ENCODE data around the gene IZUMO4.
A peak's percentile ranks its signal among the peaks of the same experiment; 100 is the strongest.

Gene IZUMO4

DNA sequence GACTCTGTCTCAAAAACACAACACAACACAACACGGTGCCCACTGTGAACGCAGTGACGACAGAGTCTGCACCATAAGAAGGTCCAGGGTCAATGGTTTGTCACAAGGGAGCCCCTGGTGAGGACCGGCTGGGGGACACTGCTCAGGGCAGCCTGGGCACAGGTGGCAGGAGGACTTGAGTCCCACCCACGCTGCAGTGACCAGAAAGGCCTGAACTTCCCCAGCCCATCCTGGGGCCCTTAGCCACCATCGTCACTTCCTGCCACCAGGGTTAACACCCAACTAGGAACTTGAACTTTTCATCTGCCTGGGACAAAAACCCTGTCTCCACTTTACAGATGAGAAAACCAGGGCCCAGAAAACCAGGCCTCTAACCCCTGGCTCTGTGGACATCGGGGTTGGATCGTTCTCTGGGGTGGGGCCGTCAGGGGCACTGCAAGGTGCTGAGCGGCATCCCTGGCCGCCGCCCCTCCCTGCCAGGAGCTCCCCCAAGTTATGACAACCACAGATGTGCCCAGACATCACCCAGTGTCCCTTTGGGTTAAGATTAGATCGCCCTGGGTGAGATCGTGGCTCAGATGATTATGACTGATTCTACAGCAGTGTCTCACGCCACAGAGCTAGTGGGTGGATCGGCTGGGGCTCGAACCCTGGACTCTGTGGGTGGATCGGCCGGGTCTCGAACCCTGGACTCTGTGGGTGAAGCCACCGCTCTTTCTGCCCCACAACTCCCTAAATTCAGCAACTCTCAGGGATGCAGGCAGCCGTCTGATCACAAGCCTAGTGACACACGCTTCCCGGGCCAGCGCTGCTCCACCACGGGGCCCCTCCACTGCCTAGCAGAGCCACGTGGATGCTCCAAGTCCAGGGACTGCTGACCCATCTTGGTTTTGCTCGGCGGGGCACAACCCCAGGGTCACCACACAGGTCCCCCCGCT, 14.6 kb upstream of the IZUMO4 start:
- TF ChIP-seq NFIC (IDR thresholded peaks at IDR 0.05) (no peak), RAD21 (IDR thresholded peaks at IDR 0.05; ENCODE audit: low read depth) (no peak), TAF1 (IDR thresholded peaks at IDR 0.05; ENCODE audit: low read depth) (no peak), CREB1 (IDR thresholded peaks at IDR 0.05; ENCODE audit: low read depth) (no peak)
- TF ChIP-seq, protein P1, sequence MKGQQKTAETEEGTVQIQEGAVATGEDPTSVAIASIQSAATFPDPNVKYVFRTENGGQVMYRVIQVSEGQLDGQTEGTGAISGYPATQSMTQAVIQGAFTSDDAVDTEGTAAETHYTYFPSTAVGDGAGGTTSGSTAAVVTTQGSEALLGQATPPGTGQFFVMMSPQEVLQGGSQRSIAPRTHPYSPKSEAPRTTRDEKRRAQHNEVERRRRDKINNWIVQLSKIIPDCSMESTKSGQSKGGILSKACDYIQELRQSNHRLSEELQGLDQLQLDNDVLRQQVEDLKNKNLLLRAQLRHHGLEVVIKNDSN (IDR thresholded peaks at IDR 0.05): no peak

DNA sequence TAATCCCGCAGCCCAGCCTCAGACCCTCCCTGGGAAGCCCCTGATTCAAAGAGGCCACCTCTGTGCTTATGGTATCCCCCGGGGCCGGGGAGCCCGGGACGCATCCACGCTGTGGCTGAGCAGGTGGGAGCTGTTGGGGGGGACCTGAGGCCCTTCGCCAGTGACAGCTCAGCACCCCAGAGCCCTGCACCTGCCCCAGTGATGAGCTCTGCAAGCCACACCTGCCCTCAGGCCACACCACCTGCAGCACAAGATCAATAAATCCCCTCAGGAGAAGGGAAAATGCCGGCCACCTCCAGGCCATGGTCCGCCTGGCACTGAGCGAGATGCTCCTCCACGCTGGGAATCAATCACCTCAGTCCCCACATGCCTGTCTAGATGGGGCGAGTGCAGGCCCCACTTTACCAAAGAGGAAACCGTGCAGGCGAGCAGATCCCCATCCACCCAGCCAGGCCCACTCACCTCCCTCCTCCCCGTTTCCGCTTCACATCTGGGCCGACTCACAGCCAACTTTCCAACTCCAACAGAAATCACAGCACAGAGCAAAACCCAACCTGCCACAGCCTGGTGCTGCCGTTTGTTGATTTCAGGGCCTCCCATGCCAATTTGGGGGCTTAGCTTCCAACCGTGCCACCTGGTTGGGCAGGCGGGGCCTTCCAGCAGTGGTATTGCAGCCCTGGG, 13.4 kb upstream of the IZUMO4 start:
- no peak for TF ChIP-seq CREB1 (IDR thresholded peaks at IDR 0.05; ENCODE audit: low read depth)
- TF ChIP-seq TCF12 (IDR thresholded peaks at IDR 0.05; ENCODE audit: low read depth): no peak
- TF ChIP-seq EP300 (IDR thresholded peaks at IDR 0.05; ENCODE audit: borderline replicate concordance): no peak
- TF ChIP-seq, protein P1 (IDR thresholded peaks at IDR 0.05): no peak
- no peak for TF ChIP-seq EGR1 (IDR thresholded peaks at IDR 0.05)
- TF ChIP-seq CEBPB (IDR thresholded peaks at IDR 0.05): no peak
- TF ChIP-seq, protein P2, sequence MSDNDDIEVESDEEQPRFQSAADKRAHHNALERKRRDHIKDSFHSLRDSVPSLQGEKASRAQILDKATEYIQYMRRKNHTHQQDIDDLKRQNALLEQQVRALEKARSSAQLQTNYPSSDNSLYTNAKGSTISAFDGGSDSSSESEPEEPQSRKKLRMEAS (IDR thresholded peaks at IDR 0.05): no peak
- no peak for TF ChIP-seq FOXM1 (IDR thresholded peaks at IDR 0.05; ENCODE audit: borderline replicate concordance, low read depth)
- TF ChIP-seq ZBTB7A (IDR thresholded peaks at IDR 0.05; ENCODE audit: low read depth): no peak

DNA sequence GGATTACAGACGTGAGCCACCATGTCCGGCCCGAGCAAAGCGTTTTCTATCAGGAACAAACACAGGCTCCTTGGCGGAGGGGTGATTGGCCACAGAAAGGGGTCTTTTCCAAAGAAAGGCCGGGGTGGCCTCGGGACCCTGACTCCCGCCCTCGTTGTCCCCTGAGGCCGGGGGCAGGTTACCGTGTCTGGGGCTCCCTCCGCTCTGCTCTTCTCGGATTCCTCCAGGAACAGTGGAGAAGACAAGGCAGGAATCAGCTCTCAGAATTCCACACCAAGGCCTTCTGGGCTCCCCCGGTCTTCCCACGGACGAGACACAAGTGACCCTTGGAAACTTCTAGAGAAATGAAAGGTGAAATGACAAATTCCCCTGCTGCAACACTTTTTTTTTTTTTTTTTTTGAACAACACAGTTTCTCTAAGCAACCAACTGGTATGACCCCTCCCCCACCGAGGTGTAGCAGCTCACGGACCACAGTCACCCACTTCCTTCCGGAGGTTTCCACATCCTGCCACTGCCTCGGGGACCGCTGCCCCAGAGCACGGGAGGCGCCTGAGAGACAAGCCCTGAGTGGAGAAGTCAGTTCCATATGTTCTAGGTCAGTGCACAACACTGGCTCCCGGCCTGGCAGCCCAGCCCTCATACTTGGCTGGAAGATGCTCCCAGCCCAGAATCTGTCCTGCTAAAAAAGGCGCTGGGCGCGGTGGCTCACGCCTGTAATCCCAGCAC, 11.6 kb upstream of the IZUMO4 start:
- TF ChIP-seq EGR1 (IDR thresholded peaks at IDR 0.05) (no peak), CEBPB (IDR thresholded peaks at IDR 0.05) (no peak), FOXM1 (IDR thresholded peaks at IDR 0.05; ENCODE audit: borderline replicate concordance, low read depth) (no peak), CREB1 (IDR thresholded peaks at IDR 0.05; ENCODE audit: low read depth) (no peak), TAF1 (IDR thresholded peaks at IDR 0.05; ENCODE audit: low read depth) (no peak), TEAD4 (IDR thresholded peaks at IDR 0.05) (no peak), YY1 (IDR thresholded peaks at IDR 0.05; ENCODE audit: low read depth) (no peak)
- TF ChIP-seq, protein P3, sequence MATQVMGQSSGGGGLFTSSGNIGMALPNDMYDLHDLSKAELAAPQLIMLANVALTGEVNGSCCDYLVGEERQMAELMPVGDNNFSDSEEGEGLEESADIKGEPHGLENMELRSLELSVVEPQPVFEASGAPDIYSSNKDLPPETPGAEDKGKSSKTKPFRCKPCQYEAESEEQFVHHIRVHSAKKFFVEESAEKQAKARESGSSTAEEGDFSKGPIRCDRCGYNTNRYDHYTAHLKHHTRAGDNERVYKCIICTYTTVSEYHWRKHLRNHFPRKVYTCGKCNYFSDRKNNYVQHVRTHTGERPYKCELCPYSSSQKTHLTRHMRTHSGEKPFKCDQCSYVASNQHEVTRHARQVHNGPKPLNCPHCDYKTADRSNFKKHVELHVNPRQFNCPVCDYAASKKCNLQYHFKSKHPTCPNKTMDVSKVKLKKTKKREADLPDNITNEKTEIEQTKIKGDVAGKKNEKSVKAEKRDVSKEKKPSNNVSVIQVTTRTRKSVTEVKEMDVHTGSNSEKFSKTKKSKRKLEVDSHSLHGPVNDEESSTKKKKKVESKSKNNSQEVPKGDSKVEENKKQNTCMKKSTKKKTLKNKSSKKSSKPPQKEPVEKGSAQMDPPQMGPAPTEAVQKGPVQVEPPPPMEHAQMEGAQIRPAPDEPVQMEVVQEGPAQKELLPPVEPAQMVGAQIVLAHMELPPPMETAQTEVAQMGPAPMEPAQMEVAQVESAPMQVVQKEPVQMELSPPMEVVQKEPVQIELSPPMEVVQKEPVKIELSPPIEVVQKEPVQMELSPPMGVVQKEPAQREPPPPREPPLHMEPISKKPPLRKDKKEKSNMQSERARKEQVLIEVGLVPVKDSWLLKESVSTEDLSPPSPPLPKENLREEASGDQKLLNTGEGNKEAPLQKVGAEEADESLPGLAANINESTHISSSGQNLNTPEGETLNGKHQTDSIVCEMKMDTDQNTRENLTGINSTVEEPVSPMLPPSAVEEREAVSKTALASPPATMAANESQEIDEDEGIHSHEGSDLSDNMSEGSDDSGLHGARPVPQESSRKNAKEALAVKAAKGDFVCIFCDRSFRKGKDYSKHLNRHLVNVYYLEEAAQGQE (IDR thresholded peaks at IDR 0.05; ENCODE audit: low read depth): no peak
- TF ChIP-seq, protein P1 (IDR thresholded peaks at IDR 0.05): no peak

DNA sequence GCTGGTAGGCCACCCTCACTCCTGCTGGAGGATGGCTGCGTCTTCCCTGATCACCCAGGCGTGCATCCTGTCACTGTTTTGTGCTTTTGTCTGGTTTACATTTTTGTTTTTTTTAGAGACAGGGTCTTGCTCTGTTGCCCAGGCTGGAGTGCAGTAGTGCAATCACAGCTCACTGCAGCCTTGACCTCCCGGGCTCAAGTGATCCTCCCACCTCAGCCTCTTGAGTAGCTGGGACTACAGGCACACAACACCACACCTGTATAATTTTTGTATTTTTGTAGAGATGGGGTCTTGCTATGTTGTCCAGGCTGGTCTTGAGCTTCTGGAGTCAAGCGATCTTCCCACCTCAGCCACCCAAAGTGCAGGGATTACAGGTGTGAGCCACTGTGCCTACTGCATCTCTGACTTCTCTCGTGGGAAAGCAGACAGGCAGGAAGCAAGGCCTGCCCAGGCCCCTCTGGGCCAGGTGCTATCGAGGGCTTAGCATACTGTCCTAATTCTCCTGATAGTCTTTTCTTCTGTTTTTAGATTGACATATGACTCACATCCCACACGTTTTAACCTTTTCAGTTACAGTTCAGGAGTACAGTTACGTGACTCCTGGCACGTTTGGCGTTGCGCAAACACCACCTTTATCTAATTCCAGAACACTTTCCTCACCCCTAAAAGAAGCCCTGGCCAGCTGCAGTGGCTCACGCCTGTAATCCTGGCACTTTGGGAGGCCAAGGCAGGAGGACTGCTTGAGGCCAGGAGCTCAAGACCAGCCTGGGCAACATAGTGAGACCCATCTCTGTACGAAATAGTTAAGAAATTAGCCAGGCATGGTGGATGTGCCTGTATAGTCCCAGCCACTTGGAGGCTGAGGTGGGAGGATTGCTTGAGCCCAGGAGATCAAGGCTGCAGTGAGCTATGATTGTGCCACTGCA, 9.8 kb upstream of the IZUMO4 start:
- TF ChIP-seq CEBPB (IDR thresholded peaks at IDR 0.05): peak; percentile 77

DNA sequence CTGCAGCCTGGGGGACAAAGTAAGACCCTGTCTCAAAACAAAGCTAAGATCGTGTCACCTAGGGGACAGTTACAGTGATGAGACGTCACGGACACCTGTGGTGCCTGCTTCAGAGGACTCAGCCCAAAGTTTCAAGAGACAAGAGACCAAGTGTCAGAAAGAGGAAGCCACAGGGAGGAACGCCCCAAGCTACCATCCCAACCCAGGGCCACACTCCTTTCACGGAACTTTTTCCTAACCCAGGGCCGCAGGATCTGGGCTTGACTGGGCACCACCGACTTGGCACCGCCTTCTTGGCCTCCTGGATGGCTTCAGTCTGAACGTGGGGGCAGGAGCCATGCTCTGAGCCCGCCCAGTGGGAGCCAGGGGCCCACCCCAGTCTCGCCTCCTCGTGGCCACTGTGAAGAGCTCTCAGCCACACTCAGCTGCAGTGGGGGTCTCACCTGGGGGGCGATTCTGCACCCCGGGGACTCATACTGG, 9.1 kb upstream of the IZUMO4 start:
- TF ChIP-seq, protein P2 (IDR thresholded peaks at IDR 0.05): no peak
- TF ChIP-seq TAF1 (IDR thresholded peaks at IDR 0.05; ENCODE audit: low read depth): no peak
- no peak for TF ChIP-seq RAD21 (IDR thresholded peaks at IDR 0.05; ENCODE audit: low read depth)
- no peak for TF ChIP-seq EGR1 (IDR thresholded peaks at IDR 0.05)
- no peak for TF ChIP-seq EP300 (IDR thresholded peaks at IDR 0.05; ENCODE audit: borderline replicate concordance)
- TF ChIP-seq TEAD4 (IDR thresholded peaks at IDR 0.05): no peak
- no peak for TF ChIP-seq NFIC (IDR thresholded peaks at IDR 0.05)
- TF ChIP-seq TCF12 (IDR thresholded peaks at IDR 0.05; ENCODE audit: low read depth): no peak
- TF ChIP-seq, protein P3 (IDR thresholded peaks at IDR 0.05; ENCODE audit: low read depth): no peak
- TF ChIP-seq YY1 (IDR thresholded peaks at IDR 0.05; ENCODE audit: low read depth): no peak
- TF ChIP-seq ZBTB7A (IDR thresholded peaks at IDR 0.05; ENCODE audit: low read depth): no peak
- no peak for TF ChIP-seq FOXM1 (IDR thresholded peaks at IDR 0.05; ENCODE audit: borderline replicate concordance, low read depth)
- TF ChIP-seq, protein P1 (IDR thresholded peaks at IDR 0.05): no peak
- TF ChIP-seq CEBPB (IDR thresholded peaks at IDR 0.05): no peak
- TF ChIP-seq CREB1 (IDR thresholded peaks at IDR 0.05; ENCODE audit: low read depth): no peak

Data from Ishikawa (cell line).